GM23338 (cell line): Measurements from ENCODE around the gene SMAD3.

Source experiments
- CREB1 ChIP-seq: fragments of 250-450 bp; sonication (Bioruptor Pico); IDR thresholded peaks from 2 replicates; pipeline ENCODE4 v1.5.0; 2020; ENCODE audit warnings: low read depth, mild to moderate bottlenecking, moderate library complexity
- EZH2 ChIP-seq: fragments of 200-600 bp; sonication (generic); IDR thresholded peaks from one replicate; pipeline ENCODE4 v1.8.0; 2017; ENCODE audit warnings: antibody characterized with exemption, mild to moderate bottlenecking, low read depth; ENCODE audit not compliant: unreplicated experiment
- EZH2phosphoT487 ChIP-seq: fragments of 200-600 bp; sonication (generic); IDR thresholded peaks from one replicate; pipeline ENCODE4 v1.8.1; 2018; ENCODE audit warnings: antibody characterized with exemption; ENCODE audit not compliant: unreplicated experiment
- JUNB ChIP-seq: IDR thresholded peaks from one replicate; pipeline ENCODE4 v1.6.1; 2016; ENCODE audit warnings: antibody characterized with exemption; ENCODE audit not compliant: unreplicated experiment
- POLR2AphosphoS5 ChIP-seq: IDR thresholded peaks from 2 replicates; pipeline ENCODE4 v1.6.1; 2016; ENCODE audit warnings: antibody characterized with exemption, low read depth
- REST ChIP-seq: IDR thresholded peaks from one replicate; pipeline ENCODE4 v1.6.1; 2018; ENCODE audit warnings: antibody characterized with exemption; ENCODE audit not compliant: unreplicated experiment
- ZNF331 ChIP-seq: fragments of 250-450 bp; sonication (Bioruptor Pico); IDR thresholded peaks from 2 replicates; pipeline ENCODE4 v1.5.0; 2020; ENCODE audit warnings: low read depth, mild to moderate bottlenecking, moderate library complexity
- TF ChIP-seq, protein P1 (sequence below), 2 experiments: fragments of 200-600 bp in 1 of 2; sonication (generic) in 1 of 2; conservative IDR thresholded peaks; 2 replicates each; pipeline versions ENCODE4 v1.5.1 to v1.6.1; 2016 to 2017; ENCODE audit warnings: antibody characterized with exemption in 2 of 2, low read depth in 2 of 2, mild to moderate bottlenecking in 2 of 2, moderate library complexity in 1 of 2
- TF ChIP-seq, protein P2 (sequence below): IDR thresholded peaks from 2 replicates; pipeline ENCODE4 v1.6.1; 2016; ENCODE audit warnings: antibody characterized with exemption

DNA sequence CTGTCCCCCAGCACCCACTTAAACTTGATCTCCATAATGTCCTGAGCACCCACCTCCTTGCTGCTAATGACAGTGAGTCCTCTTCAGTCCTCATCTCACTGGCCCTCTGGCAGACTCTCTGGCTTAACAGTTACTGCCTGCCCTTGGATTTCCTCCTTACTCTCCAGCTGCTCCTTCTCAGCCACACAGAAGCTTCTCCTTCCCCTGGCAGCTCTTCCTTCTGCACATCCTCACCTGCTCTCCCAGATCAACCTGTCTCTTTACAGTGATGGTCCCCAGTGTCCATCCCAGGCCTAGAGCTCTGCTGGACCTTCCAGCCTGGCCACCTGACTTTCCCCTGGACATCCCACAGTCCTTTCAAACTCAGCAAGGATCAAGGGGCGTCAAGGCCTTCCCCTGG, 47.4 kb upstream of the SMAD3 start:
- TF ChIP-seq EZH2, result no peak
- TF ChIP-seq EZH2phosphoT487, result no peak
- TF ChIP-seq, protein P1, sequence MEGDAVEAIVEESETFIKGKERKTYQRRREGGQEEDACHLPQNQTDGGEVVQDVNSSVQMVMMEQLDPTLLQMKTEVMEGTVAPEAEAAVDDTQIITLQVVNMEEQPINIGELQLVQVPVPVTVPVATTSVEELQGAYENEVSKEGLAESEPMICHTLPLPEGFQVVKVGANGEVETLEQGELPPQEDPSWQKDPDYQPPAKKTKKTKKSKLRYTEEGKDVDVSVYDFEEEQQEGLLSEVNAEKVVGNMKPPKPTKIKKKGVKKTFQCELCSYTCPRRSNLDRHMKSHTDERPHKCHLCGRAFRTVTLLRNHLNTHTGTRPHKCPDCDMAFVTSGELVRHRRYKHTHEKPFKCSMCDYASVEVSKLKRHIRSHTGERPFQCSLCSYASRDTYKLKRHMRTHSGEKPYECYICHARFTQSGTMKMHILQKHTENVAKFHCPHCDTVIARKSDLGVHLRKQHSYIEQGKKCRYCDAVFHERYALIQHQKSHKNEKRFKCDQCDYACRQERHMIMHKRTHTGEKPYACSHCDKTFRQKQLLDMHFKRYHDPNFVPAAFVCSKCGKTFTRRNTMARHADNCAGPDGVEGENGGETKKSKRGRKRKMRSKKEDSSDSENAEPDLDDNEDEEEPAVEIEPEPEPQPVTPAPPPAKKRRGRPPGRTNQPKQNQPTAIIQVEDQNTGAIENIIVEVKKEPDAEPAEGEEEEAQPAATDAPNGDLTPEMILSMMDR (conservative IDR thresholded peaks at IDR 0.05; ENCODE audit: low read depth in 2 of 2), result no peak
- TF ChIP-seq JUNB, result no peak
- TF ChIP-seq, protein P2, sequence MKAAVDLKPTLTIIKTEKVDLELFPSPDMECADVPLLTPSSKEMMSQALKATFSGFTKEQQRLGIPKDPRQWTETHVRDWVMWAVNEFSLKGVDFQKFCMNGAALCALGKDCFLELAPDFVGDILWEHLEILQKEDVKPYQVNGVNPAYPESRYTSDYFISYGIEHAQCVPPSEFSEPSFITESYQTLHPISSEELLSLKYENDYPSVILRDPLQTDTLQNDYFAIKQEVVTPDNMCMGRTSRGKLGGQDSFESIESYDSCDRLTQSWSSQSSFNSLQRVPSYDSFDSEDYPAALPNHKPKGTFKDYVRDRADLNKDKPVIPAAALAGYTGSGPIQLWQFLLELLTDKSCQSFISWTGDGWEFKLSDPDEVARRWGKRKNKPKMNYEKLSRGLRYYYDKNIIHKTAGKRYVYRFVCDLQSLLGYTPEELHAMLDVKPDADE, result no peak
- TF ChIP-seq POLR2AphosphoS5, result no peak
- no peak for TF ChIP-seq CREB1 (CRISPR knock-in tag)
- no peak for TF ChIP-seq ZNF331
- TF ChIP-seq REST, result no peak
